Right cardiac atrium (tissue), 5 donors: ENCODE measurements around the gene ALOX5. TPM values are rescaled to one million over a fixed set of nuclear protein-coding genes. Genes with fewer than 3 reads are reported as not detected.
A peak's percentile ranks its signal among the peaks of the same experiment; 100 is the strongest.
"Not testable (repeated sequence)": the region's sequence is repeated elsewhere in the genome, so short reads cannot be mapped to it uniquely, and the experiment has no call there.

Experiments used
- ATAC-seq, 2 donors: fragments of 200-7000 bp; cut with Tn5 transposase; one replicate each; pipeline versions ENCODE4 v1.8.0 to v1.9.1; 2020; ENCODE audit warnings: moderate library complexity in 2 of 2, mild to moderate bottlenecking in 1 of 2
- DNase-seq, 3 donors: peaks; one replicate each; pipeline ENCODE4 v3.0.0-alpha.2; 2020
- H3K27ac ChIP-seq: one replicate; pipeline ENCODE4 v1.5.1; 2013; ENCODE audit warnings: mild to moderate bottlenecking, low read length, control low read depth, moderate library complexity
- H3K27me3 ChIP-seq: one replicate; pipeline ENCODE4 v1.6.1; 2013; ENCODE audit not compliant: control insufficient read depth, insufficient read depth
- H3K4me1 ChIP-seq: one replicate; pipeline ENCODE4 v1.6.1; 2013; ENCODE audit warnings: low read length; ENCODE audit not compliant: control insufficient read depth, insufficient read depth
- H3K4me3 ChIP-seq: one replicate; pipeline ENCODE4 v1.5.1; 2013; ENCODE audit warnings: low read length, control low read depth
- H3K9me3 ChIP-seq: one replicate; pipeline ENCODE4 v1.6.1; 2013; ENCODE audit warnings: low read length; ENCODE audit not compliant: control insufficient read depth
- WGBS: extraction: QIAGEN DNeasy Blood & Tissue Kit; methylation state at CpG from one replicate; pipeline ENCODE4 v1.1.7; 2013; 5-methylcytosine and 5-hydroxymethylcytosine counted together
- intact Hi-C, 4 donors: fragments of 100-400 bp; cut with DNase I; formaldehyde crosslinking; loops; one replicate each; pipeline versions ENCODE4 v1.11.0 to v1.14.0; 2022 to 2023
- polyA plus RNA-seq: library from polyadenylated mRNA; stranded (reverse); fragments of 200-250 nt; gene quantifications from one replicate; pipeline ENCODE4 v1.2.3, GENCODE V29; 2013
- total RNA-seq, 4 donors: library from RNA; stranded (reverse); fragmentation: NEBNext Ultra II Directional; extraction: Animal tissue kit (Norgen Biotek cat#: 25700); gene quantifications; one replicate each; pipeline ENCODE4 v1.2.1, GENCODE V29; 2021
- donor health status: healthy with polysubstance abuse.
- donor health status: DM: no; HTN: yes; CAD: no.
- donor health status: DM: no; HTN: no; CAD: no.
- donor health status: DM: no; HTN: yes; CAD: no; lungs with severe emphysema.
- donor health status: DM: yes; HTN: yes; CAD: no.

The ALOX5 gene
- total and polyA plus RNA-seq, 5 donors = 5.6 to 13.0 (median 11.5) TPM

DNA sequence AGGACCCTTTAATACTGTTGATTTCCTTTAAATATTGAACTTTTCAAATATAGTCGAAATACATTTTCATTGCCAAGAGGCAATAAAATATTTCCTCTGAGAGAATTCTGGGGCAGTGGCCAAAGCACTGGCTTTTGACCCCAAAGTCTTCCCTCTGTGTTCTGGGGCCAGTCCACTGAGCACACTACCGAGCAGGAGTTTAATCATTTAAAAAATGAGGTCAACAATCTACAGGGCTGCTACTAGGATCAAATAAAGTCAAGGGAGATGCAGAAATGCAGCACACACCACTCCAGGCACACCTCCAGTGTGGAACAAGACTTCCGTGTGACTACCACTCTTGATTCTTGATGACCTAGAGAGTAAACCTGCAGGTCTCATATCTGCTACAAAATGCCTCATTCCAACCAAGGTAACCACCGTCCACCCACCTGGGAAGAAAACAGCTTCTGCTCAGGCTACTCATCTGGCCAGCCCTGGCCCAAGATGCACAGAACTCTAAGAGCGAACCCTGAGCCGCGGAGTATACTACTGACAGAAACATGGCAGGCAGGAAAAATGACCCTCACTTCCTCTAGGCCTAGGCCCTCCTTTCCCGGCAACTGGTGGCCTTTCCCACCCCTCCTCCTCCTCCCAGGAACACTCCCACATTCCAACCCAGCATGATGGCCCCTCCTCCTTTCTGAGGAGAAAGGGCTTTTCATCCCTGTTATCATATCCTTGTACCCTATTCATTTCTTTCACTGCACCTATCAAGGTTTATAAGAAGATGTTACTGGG lies 97.7 kb downstream of the ALOX5 start:
- peaks cover 8% of the 10 kb centered on the region for H3K4me1 ChIP-seq
- H3K27me3 ChIP-seq = no peaks in the 10 kb centered on the region
- no peak overlapping the region for H3K27ac ChIP-seq
- ATAC-seq (peak in 1 of 2 donors; percentile 56), DNase-seq (no peak)
- 68% methylated on average over 8 of the region's 8 CpGs for WGBS
- intact Hi-C loops = no loop called here
- H3K4me3 ChIP-seq = no peak overlapping the region
- H3K9me3 ChIP-seq = no peaks in the 10 kb centered on the region

DNA sequence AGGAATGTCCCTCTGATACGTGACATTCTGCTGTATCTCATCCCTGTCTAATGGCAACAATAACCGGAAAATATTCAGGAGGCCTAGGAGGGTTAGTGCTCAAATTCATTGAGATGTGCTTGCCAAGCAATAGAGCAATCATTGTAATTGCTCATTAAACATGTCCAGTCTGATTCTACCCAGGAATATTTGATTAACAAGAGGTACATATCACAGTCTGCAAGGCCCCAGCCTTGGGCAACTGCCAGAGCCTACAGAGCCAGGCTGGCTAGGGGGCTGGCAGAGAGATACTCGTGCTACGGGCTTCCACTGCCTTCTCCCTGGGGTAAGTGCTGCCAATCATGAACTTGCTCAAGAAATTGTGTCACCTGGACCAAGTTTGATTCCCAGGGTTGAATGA lies 99.1 kb downstream of the ALOX5 start:
- peaks cover 8% of the 10 kb centered on the region for H3K4me1 ChIP-seq
- H3K4me3 ChIP-seq = no peak overlapping the region
- DNase-seq = no peak
- ATAC-seq = peak in 1 of 2 donors; percentile 10
- no peaks in the 10 kb centered on the region for H3K27me3 ChIP-seq
- H3K27ac ChIP-seq = no peak overlapping the region
- WGBS = 73% methylated on average over 4 of the region's 4 CpGs
- intact Hi-C loops = no loop called here
- no peaks in the 10 kb centered on the region for H3K9me3 ChIP-seq

DNA sequence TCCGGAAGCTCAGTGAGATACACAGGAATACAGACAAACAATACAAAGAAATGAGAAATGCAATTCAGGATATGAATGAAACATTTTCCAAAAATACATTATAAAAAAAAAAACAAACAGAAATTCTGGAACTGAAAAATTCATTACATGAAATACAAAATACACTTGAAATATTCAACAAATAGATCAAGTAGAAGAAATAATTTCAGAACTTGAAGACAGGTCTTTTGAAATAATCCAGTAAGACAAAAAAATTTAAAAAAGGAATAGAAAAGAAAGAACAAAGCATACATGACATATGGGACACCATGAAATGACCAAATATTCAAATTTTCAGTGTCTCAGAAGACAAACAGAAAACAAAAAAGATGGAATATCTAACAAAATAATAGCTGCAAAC lies 102.5 kb downstream of the ALOX5 start:
- Histone ChIP-seq H3K27me3 (no peaks in the 10 kb centered on the region), H3K9me3 (no peaks in the 10 kb centered on the region), H3K4me1 (peaks cover 2% of the 10 kb centered on the region), H3K27ac (no peak overlapping the region), H3K4me3 (no peak overlapping the region)
- DNase-seq = no peak
- ATAC-seq = no peak
- 72% methylated on average over 1 of the region's 1 CpG for WGBS
- intact Hi-C loops = no loop called here

DNA sequence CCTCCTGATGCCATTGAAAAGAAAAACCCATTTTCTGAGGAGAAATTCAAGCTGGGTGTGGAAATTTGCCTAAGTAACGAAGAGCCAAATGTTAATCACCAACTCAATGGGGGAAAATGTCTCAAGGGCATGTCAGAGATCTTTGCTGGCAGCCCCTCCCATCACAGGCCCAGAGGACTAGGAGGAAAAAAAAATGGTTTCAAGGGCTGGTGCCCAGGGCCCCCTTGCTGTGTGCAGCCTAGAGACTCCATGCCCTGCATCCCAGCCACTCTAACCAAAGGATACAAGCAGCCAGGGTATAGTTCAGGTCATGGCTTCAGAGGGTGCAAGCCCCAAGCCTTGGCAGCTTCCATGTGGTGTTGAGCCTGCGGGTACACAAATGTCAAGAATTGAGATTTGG lies 106.3 kb downstream of the ALOX5 start:
- intact Hi-C loops = no loop called here
- ATAC-seq = no peak

DNA sequence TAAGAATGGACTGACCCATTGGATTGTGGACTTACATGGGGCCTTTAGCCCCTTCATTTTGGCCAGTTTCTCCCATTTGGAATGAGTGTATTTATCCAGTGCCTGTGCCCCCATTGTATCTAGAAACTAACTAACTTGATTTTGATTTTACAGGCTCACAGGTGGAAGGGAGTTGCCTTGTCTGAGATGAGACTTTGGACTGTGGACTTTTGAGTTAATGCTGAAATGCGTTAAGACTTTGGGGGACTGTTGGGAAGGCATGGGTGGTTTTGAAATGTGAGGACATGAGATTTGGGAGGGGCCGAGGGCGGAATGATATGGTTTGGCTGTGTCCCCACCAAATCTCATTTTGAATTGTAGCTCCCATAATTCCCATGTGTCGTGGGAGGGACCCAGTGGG lies 107.1 kb downstream of the ALOX5 start:
- H3K9me3 ChIP-seq, ATAC-seq, H3K4me1 ChIP-seq, intact Hi-C loops, DNase-seq, H3K27me3 ChIP-seq, H3K27ac ChIP-seq, H3K4me3 ChIP-seq: not testable (repeated sequence)
- 98% methylated on average over 4 of the region's 4 CpGs for WGBS

More for the DNA sequence above, 106.3 kb downstream of the ALOX5 start:
- Histone ChIP-seq H3K9me3 (no peaks in the 10 kb centered on the region), H3K27me3 (no peaks in the 10 kb centered on the region), H3K4me3 (no peak overlapping the region), H3K27ac (no peak overlapping the region), H3K4me1 (no peaks in the 10 kb centered on the region)
- 95% methylated on average over 2 of the region's 2 CpGs for WGBS
- DNase-seq = no peak

DNA sequence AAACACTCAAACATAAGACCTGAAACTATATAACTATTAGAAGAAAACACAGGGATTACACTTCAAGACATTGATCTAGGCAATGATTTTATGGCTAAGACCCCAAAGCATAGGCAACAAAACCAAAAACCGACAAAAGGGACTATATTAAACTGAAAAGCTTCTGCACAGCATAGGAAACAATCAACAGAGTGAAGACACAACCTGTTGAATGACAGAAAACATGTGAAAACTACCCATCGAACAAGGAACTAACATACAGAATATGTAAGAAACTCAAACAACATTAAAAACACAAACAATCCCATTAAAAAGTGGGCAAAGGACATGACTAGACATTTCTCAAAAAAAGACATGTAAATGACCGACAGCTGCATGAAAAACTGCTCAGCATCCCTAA lies 109.0 kb downstream of the ALOX5 start:
- Histone ChIP-seq H3K27ac (no peak overlapping the region), H3K4me3 (no peak overlapping the region), H3K9me3 (no peaks in the 10 kb centered on the region), H3K27me3 (no peaks in the 10 kb centered on the region), H3K4me1 (no peaks in the 10 kb centered on the region)
- WGBS = 91% methylated on average over 3 of the region's 3 CpGs
- DNase-seq (no peak), ATAC-seq (no peak)
- intact Hi-C loops = no loop called here

DNA sequence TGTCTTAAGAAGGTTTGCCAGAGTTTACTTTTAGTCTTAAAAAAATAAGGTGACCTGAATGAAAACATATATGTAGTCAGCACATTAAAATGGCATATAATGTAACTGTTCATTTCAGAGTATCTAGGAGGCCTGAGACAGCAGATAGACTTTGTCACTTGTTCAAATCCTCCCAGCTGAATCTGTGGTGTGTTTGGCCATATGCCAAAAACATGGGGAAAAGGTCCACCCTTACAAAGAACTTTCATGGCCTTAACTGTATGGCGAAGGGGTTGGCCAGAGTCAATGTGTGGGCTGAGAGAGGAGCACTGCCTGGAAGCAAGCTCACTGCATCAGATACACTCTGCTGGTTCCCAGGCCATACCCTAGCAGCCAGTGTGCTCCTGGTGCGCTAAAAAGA lies 113.7 kb downstream of the ALOX5 start:
- ATAC-seq = no peak

DNA sequence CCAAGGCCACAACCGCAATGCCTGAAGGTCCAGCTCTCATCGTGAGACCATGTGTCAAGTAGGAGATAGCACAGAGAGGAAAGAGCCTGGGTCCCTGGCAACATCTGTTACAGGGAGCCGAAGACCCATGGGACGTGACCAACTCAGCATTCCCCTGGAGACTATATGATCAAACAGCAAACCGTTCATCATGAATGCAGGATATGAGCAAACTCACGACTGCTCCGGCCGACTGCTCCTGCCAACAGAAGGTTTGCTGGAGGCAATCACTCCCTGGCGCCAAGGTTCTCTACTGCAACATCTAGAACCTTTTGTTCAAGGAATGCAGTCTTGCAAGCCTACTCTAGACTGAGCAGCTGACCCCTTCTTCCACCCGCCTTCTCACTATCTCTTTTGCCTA lies 114.3 kb downstream of the ALOX5 start:
- intact Hi-C loops = no loop called here
- ATAC-seq = no peak

More for the DNA sequence above, 113.7 kb downstream of the ALOX5 start:
- intact Hi-C loops = no loop called here
- Histone ChIP-seq H3K27me3 (no peaks in the 10 kb centered on the region), H3K9me3 (no peaks in the 10 kb centered on the region), H3K27ac (no peak overlapping the region), H3K4me3 (no peak overlapping the region), H3K4me1 (no peaks in the 10 kb centered on the region)
- 93% methylated on average over 2 of the region's 2 CpGs for WGBS
- DNase-seq = no peak

DNA sequence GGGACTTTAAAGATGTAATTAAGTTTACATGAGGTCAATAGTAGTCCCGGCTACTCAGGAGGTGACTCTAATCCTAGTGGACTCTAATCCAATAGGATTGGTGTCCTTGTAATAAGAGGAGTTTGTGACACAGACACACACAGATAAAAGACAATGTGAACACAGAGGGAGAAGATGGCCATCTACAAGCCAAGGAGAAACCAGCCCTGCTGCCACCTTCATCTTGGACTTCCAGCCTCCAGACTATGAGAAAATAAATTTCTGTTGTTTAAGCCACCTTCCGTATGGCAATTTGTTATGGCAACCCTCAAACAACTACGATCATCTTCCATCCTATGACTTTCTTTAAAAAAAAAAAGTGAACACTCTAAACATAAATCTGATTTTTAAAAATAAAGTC lies 116.3 kb downstream of the ALOX5 start:
- no peak for ATAC-seq
- no peak for DNase-seq
- H3K9me3 ChIP-seq = no peaks in the 10 kb centered on the region
- WGBS = 99% methylated on average over 3 of the region's 3 CpGs
- H3K4me1 ChIP-seq = no peaks in the 10 kb centered on the region
- no peak overlapping the region for H3K4me3 ChIP-seq
- intact Hi-C loops = no loop called here
- no peaks in the 10 kb centered on the region for H3K27me3 ChIP-seq
- H3K27ac ChIP-seq = no peak overlapping the region

More for the DNA sequence above, 114.3 kb downstream of the ALOX5 start:
- H3K4me3 ChIP-seq = no peak overlapping the region
- H3K27ac ChIP-seq = no peak overlapping the region
- H3K27me3 ChIP-seq = no peaks in the 10 kb centered on the region
- 96% methylated on average over 10 of the region's 10 CpGs for WGBS
- no peaks in the 10 kb centered on the region for H3K9me3 ChIP-seq
- H3K4me1 ChIP-seq = no peaks in the 10 kb centered on the region
- no peak for DNase-seq

DNA sequence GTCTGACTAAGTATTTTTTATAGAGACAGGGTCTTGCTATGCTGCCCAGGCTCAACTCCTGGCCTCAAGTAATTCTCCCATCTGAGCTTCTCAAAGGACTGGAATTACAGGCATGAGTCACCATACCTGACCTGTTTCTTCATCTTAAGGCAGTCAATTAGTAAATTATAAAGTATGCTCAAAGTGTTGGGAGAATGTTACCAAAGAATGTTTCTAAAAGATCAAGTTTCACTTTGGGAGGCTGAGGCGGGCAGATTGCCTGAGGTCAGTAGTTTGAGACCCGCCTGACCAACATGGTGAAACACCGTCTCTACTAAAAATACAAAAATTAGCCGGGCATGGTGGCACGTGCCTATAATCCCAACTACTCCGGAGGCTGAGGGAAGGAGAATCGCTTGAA lies 117.0 kb downstream of the ALOX5 start:
- WGBS = 92% methylated on average over 7 of the region's 7 CpGs
- no peak for DNase-seq
- intact Hi-C loops = no loop called here

More for the DNA sequence above, 117.0 kb downstream of the ALOX5 start:
- Histone ChIP-seq H3K27ac (no peak overlapping the region), H3K4me1 (no peaks in the 10 kb centered on the region), H3K9me3 (no peaks in the 10 kb centered on the region), H3K27me3 (no peaks in the 10 kb centered on the region), H3K4me3 (no peak overlapping the region)
- ATAC-seq = no peak
